SK-N-SH treated with all-trans-retinoic acid at 6 μM for 48 hours (cell line): ENCODE data around the gene ANKMY2.

Experiments used
- ATAC-seq: fragments of 200-7000 bp; cut with Tn5 transposase; 3 replicates; pipeline ENCODE4 v1.9.1; 2020; ENCODE audit warnings: mild to moderate bottlenecking, moderate library complexity
- BACH2 ChIP-seq: fragments of 250-450 bp; sonication (Bioruptor Pico); IDR thresholded peaks from 2 replicates; pipeline ENCODE4 v1.9.0; 2021; ENCODE audit warnings: mild to moderate bottlenecking, borderline replicate concordance
- ESRRG ChIP-seq: fragments of 250-450 bp; sonication (Bioruptor Pico); IDR thresholded peaks from 2 replicates; pipeline ENCODE4 v1.6.1; 2021; ENCODE audit warnings: mild to moderate bottlenecking
- GLIS3 ChIP-seq: fragments of 250-450 bp; sonication (Bioruptor Pico); IDR thresholded peaks from 2 replicates; pipeline ENCODE4 v1.5.0; 2020; ENCODE audit warnings: mild to moderate bottlenecking, moderate library complexity
- ISL1 ChIP-seq: fragments of 250-450 bp; sonication (Bioruptor Pico); IDR thresholded peaks from 2 replicates; pipeline ENCODE4 v2.1.2; 2022; ENCODE audit warnings: mild to moderate bottlenecking, moderate library complexity
- OSR1 ChIP-seq: fragments of 250-450 bp; sonication (Bioruptor Pico); IDR thresholded peaks from 2 replicates; pipeline ENCODE4 v1.8.0; 2022; ENCODE audit warnings: moderate library complexity, mild to moderate bottlenecking, inconsistent platforms
- PPARA ChIP-seq: fragments of 250-450 bp; sonication (Bioruptor Pico); IDR thresholded peaks from 2 replicates; pipeline ENCODE4 v1.5.0; 2020; ENCODE audit warnings: mild to moderate bottlenecking, borderline replicate concordance
- RARB ChIP-seq: fragments of 250-450 bp; sonication (Bioruptor Pico); IDR thresholded peaks from 2 replicates; pipeline ENCODE4 v1.8.0; 2021; ENCODE audit warnings: mild to moderate bottlenecking, moderate library complexity
- TOX ChIP-seq: fragments of 250-450 bp; sonication (Bioruptor Pico); IDR thresholded peaks from 2 replicates; pipeline ENCODE4 v1.8.0; 2021; ENCODE audit warnings: mild to moderate bottlenecking, moderate library complexity, borderline replicate concordance
- ZC3H10 ChIP-seq: fragments of 250-450 bp; sonication (Bioruptor Pico); IDR thresholded peaks from 2 replicates; pipeline ENCODE4 v1.5.1; 2021; ENCODE audit warnings: mild to moderate bottlenecking, moderate library complexity
- ZFP30 ChIP-seq: fragments of 450-650 bp; formaldehyde crosslinking; IDR thresholded peaks from 2 replicates; pipeline ENCODE4 v1.5.0; 2022; ENCODE audit warnings: mild to moderate bottlenecking, moderate library complexity
- ZNF70 ChIP-seq: fragments of 450-650 bp; formaldehyde crosslinking; IDR thresholded peaks from 2 replicates; pipeline ENCODE4 v1.5.0; 2020; ENCODE audit warnings: mild to moderate bottlenecking, moderate library complexity
- TF ChIP-seq, protein P1 (sequence below): fragments of 250-450 bp; sonication (Bioruptor Pico); IDR thresholded peaks from 2 replicates; pipeline ENCODE4 v1.5.0; 2020; ENCODE audit warnings: mild to moderate bottlenecking, moderate library complexity
- TF ChIP-seq, protein P2 (sequence below): fragments of 250-450 bp; sonication (Bioruptor Pico); IDR thresholded peaks from 2 replicates; pipeline ENCODE4 v1.5.1; 2020; ENCODE audit warnings: low read depth, mild to moderate bottlenecking, moderate library complexity
- TF ChIP-seq, protein P3 (sequence below): fragments of 250-450 bp; sonication (Bioruptor Pico); IDR thresholded peaks from 2 replicates; pipeline ENCODE4 v1.8.0; 2020; ENCODE audit warnings: mild to moderate bottlenecking, moderate library complexity, borderline replicate concordance
- TF ChIP-seq, protein P4 (sequence below): fragments of 250-450 bp; sonication (Bioruptor Pico); IDR thresholded peaks from 2 replicates; pipeline ENCODE4 v1.5.1; 2021; ENCODE audit warnings: mild to moderate bottlenecking, moderate library complexity
- TF ChIP-seq, protein P5 (sequence below): fragments of 250-450 bp; sonication (Bioruptor Pico); IDR thresholded peaks from 2 replicates; pipeline ENCODE4 v1.8.0; 2021; ENCODE audit warnings: low read depth, mild to moderate bottlenecking, moderate library complexity, borderline replicate concordance

Gene ANKMY2

DNA sequence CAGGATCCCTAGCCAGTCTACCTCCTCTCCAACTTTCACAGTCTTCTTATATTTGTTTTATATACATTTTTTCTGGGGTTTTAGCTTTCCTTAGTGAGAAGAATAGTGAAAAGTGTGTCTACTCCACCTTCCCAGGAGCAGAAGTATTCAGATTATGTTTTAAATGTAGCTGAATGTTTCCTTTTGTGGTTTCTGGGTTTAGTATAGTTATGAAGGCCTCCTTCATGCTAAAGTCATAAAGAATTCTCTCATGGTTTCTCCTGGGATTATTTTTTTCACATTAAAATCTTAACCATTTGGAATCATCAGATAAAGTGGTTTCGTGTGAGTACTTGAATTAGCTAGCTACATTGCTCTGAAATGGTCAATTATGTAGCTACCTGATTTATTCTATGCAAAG is 50.9 kb downstream of the ANKMY2 start (continued):
- TF ChIP-seq, protein P1, sequence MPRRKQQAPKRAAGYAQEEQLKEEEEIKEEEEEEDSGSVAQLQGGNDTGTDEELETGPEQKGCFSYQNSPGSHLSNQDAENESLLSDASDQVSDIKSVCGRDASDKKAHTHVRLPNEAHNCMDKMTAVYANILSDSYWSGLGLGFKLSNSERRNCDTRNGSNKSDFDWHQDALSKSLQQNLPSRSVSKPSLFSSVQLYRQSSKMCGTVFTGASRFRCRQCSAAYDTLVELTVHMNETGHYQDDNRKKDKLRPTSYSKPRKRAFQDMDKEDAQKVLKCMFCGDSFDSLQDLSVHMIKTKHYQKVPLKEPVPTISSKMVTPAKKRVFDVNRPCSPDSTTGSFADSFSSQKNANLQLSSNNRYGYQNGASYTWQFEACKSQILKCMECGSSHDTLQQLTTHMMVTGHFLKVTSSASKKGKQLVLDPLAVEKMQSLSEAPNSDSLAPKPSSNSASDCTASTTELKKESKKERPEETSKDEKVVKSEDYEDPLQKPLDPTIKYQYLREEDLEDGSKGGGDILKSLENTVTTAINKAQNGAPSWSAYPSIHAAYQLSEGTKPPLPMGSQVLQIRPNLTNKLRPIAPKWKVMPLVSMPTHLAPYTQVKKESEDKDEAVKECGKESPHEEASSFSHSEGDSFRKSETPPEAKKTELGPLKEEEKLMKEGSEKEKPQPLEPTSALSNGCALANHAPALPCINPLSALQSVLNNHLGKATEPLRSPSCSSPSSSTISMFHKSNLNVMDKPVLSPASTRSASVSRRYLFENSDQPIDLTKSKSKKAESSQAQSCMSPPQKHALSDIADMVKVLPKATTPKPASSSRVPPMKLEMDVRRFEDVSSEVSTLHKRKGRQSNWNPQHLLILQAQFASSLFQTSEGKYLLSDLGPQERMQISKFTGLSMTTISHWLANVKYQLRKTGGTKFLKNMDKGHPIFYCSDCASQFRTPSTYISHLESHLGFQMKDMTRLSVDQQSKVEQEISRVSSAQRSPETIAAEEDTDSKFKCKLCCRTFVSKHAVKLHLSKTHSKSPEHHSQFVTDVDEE = no peak

DNA sequence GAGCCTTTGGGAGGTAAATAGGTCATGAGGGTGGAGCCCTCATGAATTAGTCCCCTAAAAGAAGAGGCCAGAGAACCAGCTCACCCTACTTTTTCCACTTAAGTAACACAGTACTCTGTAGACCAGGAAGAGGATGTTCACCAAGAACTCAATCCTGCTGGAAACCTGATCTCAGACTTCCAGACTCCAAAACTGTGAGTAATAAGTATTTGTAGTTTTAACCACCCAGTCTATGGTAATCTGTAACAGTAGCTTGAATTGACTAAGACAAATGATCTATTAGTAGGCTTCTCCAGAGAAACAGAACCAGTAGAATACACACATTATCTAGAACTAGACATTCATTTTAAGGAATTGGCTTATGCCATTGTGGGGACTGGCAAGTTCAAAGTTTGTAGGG is 51.5 kb downstream of the ANKMY2 start:
- peak; percentile 61 for ATAC-seq
- TF ChIP-seq ESRRG (CRISPR knock-in tag) = no peak
- TF ChIP-seq, protein P2, sequence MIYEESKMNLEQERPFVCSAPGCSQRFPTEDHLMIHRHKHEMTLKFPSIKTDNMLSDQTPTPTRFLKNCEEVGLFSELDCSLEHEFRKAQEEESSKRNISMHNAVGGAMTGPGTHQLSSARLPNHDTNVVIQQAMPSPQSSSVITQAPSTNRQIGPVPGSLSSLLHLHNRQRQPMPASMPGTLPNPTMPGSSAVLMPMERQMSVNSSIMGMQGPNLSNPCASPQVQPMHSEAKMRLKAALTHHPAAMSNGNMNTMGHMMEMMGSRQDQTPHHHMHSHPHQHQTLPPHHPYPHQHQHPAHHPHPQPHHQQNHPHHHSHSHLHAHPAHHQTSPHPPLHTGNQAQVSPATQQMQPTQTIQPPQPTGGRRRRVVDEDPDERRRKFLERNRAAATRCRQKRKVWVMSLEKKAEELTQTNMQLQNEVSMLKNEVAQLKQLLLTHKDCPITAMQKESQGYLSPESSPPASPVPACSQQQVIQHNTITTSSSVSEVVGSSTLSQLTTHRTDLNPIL (CRISPR knock-in tag) = no peak
- TF ChIP-seq, protein P3, sequence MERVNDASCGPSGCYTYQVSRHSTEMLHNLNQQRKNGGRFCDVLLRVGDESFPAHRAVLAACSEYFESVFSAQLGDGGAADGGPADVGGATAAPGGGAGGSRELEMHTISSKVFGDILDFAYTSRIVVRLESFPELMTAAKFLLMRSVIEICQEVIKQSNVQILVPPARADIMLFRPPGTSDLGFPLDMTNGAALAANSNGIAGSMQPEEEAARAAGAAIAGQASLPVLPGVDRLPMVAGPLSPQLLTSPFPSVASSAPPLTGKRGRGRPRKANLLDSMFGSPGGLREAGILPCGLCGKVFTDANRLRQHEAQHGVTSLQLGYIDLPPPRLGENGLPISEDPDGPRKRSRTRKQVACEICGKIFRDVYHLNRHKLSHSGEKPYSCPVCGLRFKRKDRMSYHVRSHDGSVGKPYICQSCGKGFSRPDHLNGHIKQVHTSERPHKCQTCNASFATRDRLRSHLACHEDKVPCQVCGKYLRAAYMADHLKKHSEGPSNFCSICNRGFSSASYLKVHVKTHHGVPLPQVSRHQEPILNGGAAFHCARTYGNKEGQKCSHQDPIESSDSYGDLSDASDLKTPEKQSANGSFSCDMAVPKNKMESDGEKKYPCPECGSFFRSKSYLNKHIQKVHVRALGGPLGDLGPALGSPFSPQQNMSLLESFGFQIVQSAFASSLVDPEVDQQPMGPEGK (CRISPR knock-in tag) = no peak
- no peak for TF ChIP-seq BACH2 (CRISPR knock-in tag)
- TF ChIP-seq ZFP30 (CRISPR knock-in tag) = no peak
- no peak for TF ChIP-seq ISL1 (CRISPR knock-in tag)

DNA sequence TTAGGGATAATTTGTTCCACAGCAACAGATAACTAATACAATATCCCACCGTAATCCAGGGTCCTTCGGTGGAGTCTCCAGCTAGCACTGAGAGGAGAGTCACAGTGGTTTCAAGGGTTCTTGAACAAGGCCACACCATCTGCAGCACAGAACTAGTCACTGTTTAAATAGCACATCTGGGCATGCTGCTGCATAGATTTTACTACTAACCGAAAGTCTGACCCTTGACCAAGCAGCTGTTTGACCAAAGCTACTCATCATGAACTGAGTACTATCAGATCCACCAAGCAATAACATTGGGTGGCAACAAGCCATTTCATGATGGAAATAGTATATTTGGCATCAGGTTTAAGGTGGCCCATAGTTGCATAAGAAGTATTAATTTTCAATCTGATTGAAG is 53.2 kb downstream of the ANKMY2 start:
- TF ChIP-seq TOX = no peak
- no peak for TF ChIP-seq PPARA (CRISPR knock-in tag)
- TF ChIP-seq RARB (CRISPR knock-in tag) = no peak
- no peak for TF ChIP-seq GLIS3 (CRISPR knock-in tag)
- TF ChIP-seq, protein P3 (CRISPR knock-in tag) = no peak
- TF ChIP-seq, protein P4, sequence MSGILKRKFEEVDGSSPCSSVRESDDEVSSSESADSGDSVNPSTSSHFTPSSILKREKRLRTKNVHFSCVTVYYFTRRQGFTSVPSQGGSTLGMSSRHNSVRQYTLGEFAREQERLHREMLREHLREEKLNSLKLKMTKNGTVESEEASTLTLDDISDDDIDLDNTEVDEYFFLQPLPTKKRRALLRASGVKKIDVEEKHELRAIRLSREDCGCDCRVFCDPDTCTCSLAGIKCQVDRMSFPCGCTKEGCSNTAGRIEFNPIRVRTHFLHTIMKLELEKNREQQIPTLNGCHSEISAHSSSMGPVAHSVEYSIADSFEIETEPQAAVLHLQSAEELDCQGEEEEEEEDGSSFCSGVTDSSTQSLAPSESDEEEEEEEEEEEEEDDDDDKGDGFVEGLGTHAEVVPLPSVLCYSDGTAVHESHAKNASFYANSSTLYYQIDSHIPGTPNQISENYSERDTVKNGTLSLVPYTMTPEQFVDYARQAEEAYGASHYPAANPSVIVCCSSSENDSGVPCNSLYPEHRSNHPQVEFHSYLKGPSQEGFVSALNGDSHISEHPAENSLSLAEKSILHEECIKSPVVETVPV = no peak
- no peak for TF ChIP-seq ZNF70 (CRISPR knock-in tag)
- TF ChIP-seq, protein P1 = no peak
- TF ChIP-seq OSR1 = no peak
- no peak for ATAC-seq

DNA sequence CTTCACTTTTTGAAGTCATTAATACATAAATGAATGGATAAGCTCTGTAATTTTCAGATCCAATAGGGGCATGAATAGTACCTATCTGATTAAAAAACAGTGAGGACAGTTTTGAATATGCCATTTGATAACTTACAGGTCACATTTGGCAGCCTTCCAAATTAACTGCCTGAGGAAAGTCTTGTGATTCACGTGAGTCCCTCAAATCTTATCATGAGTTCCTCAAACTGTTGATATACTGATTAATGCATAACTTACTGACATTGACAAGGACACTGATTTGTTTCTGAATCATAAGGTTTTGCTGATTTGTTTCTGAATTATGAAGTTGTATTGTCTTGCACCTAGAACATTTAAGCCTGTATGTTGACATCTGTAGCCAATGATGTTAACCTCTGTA is 55.1 kb downstream of the ANKMY2 start:
- no peak for TF ChIP-seq RARB (CRISPR knock-in tag)
- no peak for TF ChIP-seq ZC3H10 (CRISPR knock-in tag)
- no peak for TF ChIP-seq TOX
- TF ChIP-seq GLIS3 (CRISPR knock-in tag) = no peak
- TF ChIP-seq OSR1 = no peak
- TF ChIP-seq, protein P5, sequence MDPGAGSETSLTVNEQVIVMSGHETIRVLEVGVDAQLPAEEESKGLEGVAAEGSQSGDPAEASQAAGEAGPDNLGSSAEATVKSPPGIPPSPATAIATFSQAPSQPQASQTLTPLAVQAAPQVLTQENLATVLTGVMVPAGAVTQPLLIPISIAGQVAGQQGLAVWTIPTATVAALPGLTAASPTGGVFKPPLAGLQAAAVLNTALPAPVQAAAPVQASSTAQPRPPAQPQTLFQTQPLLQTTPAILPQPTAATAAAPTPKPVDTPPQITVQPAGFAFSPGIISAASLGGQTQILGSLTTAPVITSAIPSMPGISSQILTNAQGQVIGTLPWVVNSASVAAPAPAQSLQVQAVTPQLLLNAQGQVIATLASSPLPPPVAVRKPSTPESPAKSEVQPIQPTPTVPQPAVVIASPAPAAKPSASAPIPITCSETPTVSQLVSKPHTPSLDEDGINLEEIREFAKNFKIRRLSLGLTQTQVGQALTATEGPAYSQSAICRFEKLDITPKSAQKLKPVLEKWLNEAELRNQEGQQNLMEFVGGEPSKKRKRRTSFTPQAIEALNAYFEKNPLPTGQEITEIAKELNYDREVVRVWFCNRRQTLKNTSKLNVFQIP (CRISPR knock-in tag) = no peak
- no peak for ATAC-seq
